ENCODE results near the gene LIN7C.

Gene LIN7C

DNA sequence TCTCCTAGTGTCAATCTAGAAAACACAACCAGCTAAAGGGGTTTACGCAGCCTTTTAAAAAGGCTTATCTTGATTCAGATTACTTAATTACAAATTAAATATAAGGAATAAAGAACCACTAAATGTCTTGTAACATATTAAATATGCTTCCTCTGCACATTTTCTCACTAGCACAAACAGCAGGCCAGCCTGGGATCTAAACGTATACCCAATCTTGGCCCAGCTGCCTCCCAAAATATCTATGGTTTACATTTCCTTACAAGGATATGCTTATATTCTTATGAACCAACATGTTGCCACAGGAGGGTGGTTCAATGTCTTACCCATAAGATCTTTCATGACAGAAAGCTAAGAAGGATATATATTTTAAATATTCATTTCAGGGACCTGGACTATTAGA is 41.7 kb downstream of the LIN7C start:
- Histone ChIP-seq H3K36me3 (ENCODE audit: insufficient read depth, low read length) (no peaks in the 10 kb centered on the region), H3K4me1 (ENCODE audit: insufficient read depth, low read length, poor library complexity, severe bottlenecking) (no peaks in the 10 kb centered on the region), H3K79me2 (ENCODE audit: insufficient read depth, low read length) (no peaks in the 10 kb centered on the region), H3K4me2 (ENCODE audit: low read depth, low read length, poor library complexity, severe bottlenecking) (no peak overlapping the region), H3K27me3 (ENCODE audit: insufficient read depth, low read length, poor library complexity, severe bottlenecking) (no peaks in the 10 kb centered on the region), H3K9ac (ENCODE audit: low read depth, low read length, poor library complexity, severe bottlenecking) (no peak overlapping the region), H3F3A (ENCODE audit: low read depth) (no peaks in the 10 kb centered on the region), H4K20me1 (ENCODE audit: insufficient read depth, low read length, poor library complexity, severe bottlenecking) (no peaks in the 10 kb centered on the region), H3K4me3 (ENCODE audit: low read length, poor library complexity, severe bottlenecking) (no peak overlapping the region), H3K9me3 (ENCODE audit: insufficient read depth, low read depth, low read length) (no peaks in the 10 kb centered on the region), H3K9me2 (replicated peaks; ENCODE audit: low read depth, low read length) (no peaks in the 10 kb centered on the region), H2AFZ (ENCODE audit: low read length) (0 out of 2 replicates have a peak overlapping the region, but pooled peaks have one; percentile 15)
- TF ChIP-seq, protein P1, sequence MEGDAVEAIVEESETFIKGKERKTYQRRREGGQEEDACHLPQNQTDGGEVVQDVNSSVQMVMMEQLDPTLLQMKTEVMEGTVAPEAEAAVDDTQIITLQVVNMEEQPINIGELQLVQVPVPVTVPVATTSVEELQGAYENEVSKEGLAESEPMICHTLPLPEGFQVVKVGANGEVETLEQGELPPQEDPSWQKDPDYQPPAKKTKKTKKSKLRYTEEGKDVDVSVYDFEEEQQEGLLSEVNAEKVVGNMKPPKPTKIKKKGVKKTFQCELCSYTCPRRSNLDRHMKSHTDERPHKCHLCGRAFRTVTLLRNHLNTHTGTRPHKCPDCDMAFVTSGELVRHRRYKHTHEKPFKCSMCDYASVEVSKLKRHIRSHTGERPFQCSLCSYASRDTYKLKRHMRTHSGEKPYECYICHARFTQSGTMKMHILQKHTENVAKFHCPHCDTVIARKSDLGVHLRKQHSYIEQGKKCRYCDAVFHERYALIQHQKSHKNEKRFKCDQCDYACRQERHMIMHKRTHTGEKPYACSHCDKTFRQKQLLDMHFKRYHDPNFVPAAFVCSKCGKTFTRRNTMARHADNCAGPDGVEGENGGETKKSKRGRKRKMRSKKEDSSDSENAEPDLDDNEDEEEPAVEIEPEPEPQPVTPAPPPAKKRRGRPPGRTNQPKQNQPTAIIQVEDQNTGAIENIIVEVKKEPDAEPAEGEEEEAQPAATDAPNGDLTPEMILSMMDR (conservative IDR thresholded peaks at IDR 0.05; ENCODE audit: low read length), result no peak
- no peak for TF ChIP-seq EZH2phosphoT487 (IDR thresholded peaks at IDR 0.05; ENCODE audit: borderline replicate concordance)

DNA sequence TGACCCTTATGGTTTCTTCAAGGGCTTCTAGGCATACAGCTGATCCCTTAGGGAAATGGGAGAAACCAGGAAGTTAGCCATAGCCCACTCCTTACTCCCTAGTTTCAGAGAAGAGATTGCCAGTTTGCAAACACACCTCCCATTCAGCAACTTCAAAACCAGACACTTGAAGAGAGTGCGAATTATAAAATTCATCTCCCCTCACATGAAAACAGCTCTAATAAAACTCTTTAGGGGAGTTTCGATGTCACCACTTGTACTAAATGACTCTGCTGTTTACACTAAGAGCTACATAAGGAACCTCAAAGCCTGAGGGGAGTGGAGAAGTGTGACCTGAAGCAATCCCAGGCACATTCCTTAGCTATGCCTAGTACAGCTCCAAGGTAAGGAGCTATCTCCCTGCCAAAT is 42.3 kb downstream of the LIN7C start:
- Histone ChIP-seq H3K4me3 (ENCODE audit: low read length, poor library complexity, severe bottlenecking) (no peak overlapping the region), H3K9me3 (ENCODE audit: insufficient read depth, low read depth, low read length) (no peaks in the 10 kb centered on the region), H3K4me2 (ENCODE audit: low read depth, low read length, poor library complexity, severe bottlenecking) (no peak overlapping the region), H3K9ac (ENCODE audit: low read depth, low read length, poor library complexity, severe bottlenecking) (no peak overlapping the region), H3K36me3 (ENCODE audit: insufficient read depth, low read length) (no peaks in the 10 kb centered on the region), H4K20me1 (ENCODE audit: insufficient read depth, low read length, poor library complexity, severe bottlenecking) (no peaks in the 10 kb centered on the region), H3K79me2 (ENCODE audit: insufficient read depth, low read length) (no peaks in the 10 kb centered on the region), H3K9me2 (replicated peaks; ENCODE audit: low read depth, low read length) (no peaks in the 10 kb centered on the region), H2AFZ (ENCODE audit: low read length) (no peak overlapping the region), H3K27me3 (ENCODE audit: insufficient read depth, low read length, poor library complexity, severe bottlenecking) (no peaks in the 10 kb centered on the region), H3K4me1 (ENCODE audit: insufficient read depth, low read length, poor library complexity, severe bottlenecking) (no peaks in the 10 kb centered on the region), H3F3A (ENCODE audit: low read depth) (no peaks in the 10 kb centered on the region)
- TF ChIP-seq, protein P1 (conservative IDR thresholded peaks at IDR 0.05; ENCODE audit: low read length), result no peak
- TF ChIP-seq EZH2phosphoT487 (IDR thresholded peaks at IDR 0.05; ENCODE audit: borderline replicate concordance), result no peak

DNA sequence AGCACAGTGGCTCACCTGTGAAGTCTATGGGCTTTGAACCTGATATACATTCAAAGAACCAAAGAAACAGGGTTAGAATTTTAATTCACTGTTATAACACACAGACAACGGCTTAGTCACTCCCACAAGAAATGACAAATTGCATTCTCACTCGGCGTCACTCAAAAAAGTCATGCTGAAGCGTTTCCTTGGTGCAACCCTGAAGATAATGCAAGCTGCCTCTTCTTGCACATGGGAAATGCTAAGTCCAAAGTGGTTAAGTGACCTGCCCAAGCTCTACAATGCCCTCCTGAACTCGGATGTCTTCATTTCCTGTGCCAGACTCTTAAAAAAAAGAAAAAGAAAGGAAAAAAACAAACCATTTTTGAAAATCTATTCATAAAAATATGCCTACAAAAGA is 44.0 kb downstream of the LIN7C start:
- no peaks in the 10 kb centered on the region for H3K79me2 ChIP-seq (ENCODE audit: insufficient read depth, low read length)
- no peak overlapping the region for H2AFZ ChIP-seq (ENCODE audit: low read length)
- no peaks in the 10 kb centered on the region for H3K4me1 ChIP-seq (ENCODE audit: insufficient read depth, low read length, poor library complexity, severe bottlenecking)
- no peak overlapping the region for H3K9ac ChIP-seq (ENCODE audit: low read depth, low read length, poor library complexity, severe bottlenecking)
- H3K9me2 ChIP-seq (replicated peaks; ENCODE audit: low read depth, low read length), result no peaks in the 10 kb centered on the region
- no peaks in the 10 kb centered on the region for H3F3A ChIP-seq (ENCODE audit: low read depth)
- H4K20me1 ChIP-seq (ENCODE audit: insufficient read depth, low read length, poor library complexity, severe bottlenecking), result no peaks in the 10 kb centered on the region
- no peak overlapping the region for H3K4me3 ChIP-seq (ENCODE audit: low read length, poor library complexity, severe bottlenecking)
- H3K4me2 ChIP-seq (ENCODE audit: low read depth, low read length, poor library complexity, severe bottlenecking), result no peak overlapping the region
- no peaks in the 10 kb centered on the region for H3K27me3 ChIP-seq (ENCODE audit: insufficient read depth, low read length, poor library complexity, severe bottlenecking)
- no peak for TF ChIP-seq EZH2phosphoT487 (IDR thresholded peaks at IDR 0.05; ENCODE audit: borderline replicate concordance)
- no peaks in the 10 kb centered on the region for H3K36me3 ChIP-seq (ENCODE audit: insufficient read depth, low read length)
- H3K9me3 ChIP-seq (ENCODE audit: insufficient read depth, low read depth, low read length), result no peaks in the 10 kb centered on the region

All from Loucy (cell line).